DMS153 treated with DMSO at 0.1 percent for 48 hours (cell line): ENCODE measurements around the gene ILK.
A peak's percentile ranks its signal among the peaks of the same experiment; 100 is the strongest.

Experiments used
- DNase-seq: peaks from one replicate; lab custom pipeline; 2025; ENCODE audit not compliant: unreplicated experiment; lab: John Stamatoyannopoulos, UW

The ILK gene

GRCh38 chr11:6572215-6572614, 31.4 kb upstream of the ILK start:
- DNase-seq: no peak

- no peak for DNase-seq
Observed at GRCh38 chr11:6574816-6575715, 28.5 kb upstream of the ILK start.

- DNase-seq: no peak
Observed at GRCh38 chr11:6576471-6577373, 26.9 kb upstream of the ILK start.

- DNase-seq: no peak
Observed at GRCh38 chr11:6578134-6578533, 25.4 kb upstream of the ILK start.

DNA sequence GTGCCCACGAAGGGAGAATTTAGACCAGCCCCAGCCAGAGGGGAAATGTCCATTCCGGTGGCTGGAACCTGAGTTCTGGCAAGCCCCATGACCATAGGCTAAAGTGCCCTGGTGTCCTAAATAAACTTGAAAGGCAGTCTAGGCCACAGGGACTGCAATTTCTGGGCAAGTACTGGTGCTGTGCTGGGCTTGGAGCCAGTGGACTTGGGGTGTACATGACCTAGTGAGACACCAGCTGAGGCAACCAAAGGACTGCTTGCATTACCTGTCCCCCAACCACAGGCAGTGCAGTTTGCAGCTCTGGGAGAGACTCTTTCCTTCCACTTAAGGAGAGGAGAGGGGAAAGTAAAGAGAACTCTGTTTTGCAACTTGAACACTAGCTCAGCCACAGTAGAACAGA, 23.9 kb upstream of the ILK start:
- no peak for DNase-seq

DNA sequence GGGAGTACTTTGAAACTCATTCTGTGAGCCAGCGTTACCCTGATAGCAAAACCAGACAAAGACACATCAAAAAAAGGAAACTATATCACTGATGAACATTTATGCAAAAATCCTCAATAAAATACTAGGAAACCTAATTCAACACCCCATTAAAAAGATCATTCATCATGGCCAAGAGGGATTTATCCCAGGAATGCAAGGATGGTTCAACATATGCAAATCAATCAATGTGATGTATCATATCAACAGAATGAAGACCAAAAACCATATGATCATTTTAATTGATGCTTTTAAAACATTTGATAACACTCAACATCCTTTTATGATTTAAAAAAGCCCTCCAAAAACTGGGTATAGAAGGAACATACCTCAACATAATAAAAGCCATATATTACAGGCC, 20.0 kb upstream of the ILK start:
- no peak for DNase-seq

- DNase-seq: no peak
Observed at GRCh38 chr11:6584528-6584927, 19.0 kb upstream of the ILK start.

DNA sequence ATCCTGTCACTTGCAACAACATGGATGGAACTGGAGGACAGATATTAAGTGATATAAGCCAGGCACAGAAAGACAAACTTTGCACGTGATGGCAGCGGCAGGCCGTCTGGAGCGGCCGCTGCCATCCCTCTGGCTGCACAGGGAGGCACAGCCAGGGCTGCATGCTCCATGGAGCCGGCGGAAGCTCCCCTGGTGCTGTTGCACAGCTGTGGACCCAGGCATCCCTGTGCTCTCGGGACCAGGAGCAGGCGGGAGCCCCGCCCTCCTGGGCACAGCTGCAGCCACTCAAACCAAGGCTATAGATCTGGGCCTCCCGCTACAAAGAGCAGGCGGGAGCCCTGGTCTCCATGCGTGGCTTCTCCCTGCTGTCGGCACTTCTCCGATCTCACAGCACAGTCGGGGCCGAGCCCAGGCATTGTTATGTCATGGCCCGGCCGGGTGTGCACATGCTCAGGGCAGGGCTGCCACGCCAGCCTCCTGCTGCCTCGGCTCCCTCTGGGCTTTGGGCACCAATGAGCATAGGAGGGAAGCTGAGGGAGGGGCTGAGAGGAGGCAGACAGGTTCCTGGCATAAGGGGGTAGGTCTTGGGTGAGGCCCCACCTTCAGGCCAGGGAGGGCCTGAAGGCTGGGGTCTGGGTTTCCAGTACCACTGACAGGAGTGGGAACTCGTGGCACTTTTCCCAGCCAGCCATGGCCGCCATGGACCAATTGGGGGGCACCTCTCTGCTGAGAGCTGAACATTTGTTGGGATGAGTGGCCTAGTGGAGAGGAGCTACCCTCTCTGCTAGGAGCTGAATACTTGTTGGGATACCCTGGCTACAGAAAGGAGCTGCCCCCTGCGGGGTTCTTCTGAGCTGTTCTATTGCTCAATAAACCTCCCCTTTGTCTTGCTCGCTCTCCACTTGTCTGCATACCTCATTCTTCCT, 16.9 kb upstream of the ILK start:
- no peak for DNase-seq

GRCh38 chr11:6587360-6587953, 16.1 kb upstream of the ILK start:
- DNase-seq: no peak

- no peak for DNase-seq
Observed at GRCh38 chr11:6588018-6588417, 15.6 kb upstream of the ILK start.

- no peak for DNase-seq
Observed at GRCh38 chr11:6594142-6594768, 9.3 kb upstream of the ILK start.

DNA sequence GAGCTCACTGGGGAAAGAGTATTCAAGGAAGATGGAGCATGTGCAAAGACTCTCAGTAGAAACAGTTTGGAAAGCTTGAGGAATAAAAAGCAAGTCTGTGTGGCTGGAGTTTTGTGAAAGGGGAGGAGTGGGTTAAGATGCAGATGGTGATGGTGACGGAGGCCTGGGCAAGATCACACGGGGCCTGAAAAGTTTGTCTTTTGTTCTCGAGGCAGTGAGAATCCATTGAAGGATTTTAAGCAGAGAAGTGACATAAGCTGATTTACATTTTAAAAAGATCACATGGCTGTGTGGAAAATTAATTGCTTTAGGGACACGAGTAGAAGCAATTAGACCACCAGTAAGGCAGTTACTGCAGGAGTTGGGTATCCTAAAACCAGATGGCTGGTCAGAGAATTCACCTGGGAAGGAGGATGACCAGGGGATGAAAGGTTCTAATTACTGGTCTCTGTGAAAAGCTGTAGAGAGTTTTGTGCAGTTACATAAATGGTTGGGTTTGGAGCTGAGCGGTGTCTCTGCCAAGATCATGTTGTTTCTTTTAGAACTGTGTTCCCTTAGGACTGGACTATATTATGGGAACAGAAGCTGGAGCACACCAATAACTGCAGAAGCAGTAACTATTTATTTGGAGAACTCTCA, 7.2 kb upstream of the ILK start:
- no peak for DNase-seq

DNA sequence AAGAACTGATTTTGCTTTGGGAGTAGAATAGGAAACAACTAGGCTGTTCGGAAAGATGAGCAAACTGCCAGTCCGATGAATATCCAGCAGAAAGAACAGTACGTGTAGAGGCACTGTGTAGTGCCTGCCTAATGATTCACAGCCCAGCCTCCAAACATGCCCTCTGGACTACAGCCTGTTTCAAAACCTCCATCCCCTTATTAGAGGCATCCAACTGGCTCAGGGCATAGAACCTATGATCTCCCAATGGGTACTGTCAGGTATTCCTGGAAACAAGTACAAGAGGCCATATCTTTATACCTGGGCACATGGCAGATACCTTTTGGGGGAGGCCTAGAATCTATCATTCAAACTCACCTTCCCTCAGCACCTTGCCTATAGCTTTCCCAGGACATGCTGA, 5.0 kb upstream of the ILK start:
- DNase-seq: no peak

DNA sequence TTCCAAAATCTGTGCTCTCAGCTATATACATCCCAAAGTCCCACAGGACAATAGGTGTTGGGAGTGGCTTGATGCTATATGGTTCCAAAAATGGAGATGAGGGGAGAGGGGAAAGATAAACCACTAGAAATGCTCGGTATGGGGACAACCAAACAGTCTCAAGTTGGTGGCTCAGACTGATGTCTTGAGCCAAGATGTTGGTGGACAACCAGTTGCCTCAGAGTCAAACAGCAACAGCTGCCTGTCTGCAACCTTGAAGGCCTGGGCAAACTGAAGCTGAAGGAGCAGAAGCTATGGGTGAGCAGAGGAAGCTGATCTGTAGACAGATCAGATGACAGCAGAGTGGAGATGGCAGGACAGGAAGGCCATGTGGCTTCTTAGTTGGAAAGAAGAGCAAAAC, 4.1 kb upstream of the ILK start:
- DNase-seq: no peak

GRCh38 chr11:6599881-6600390, 3.6 kb upstream of the ILK start:
- DNase-seq: no peak

GRCh38 chr11:6601041-6601461, 2.5 kb upstream of the ILK start:
- DNase-seq: no peak

- DNase-seq: no peak
Observed at GRCh38 chr11:6602096-6602940, 1.3 kb upstream of the ILK start.

- DNase-seq: peak; percentile 12
Observed at GRCh38 chr11:6604081-6604626, 580 bp downstream of the ILK start.
